Naive thymus-derived CD4-positive, alpha-beta T cell (primary cell): ENCODE measurements around the gene TNFSF15. TPM values are rescaled to one million over a fixed set of nuclear protein-coding genes. Genes with fewer than 3 reads are reported as not detected.
A peak's percentile ranks its signal among the peaks of the same experiment; 100 is the strongest.

Experiments
- ATAC-seq: fragments of 150-1000 bp; cut with Tn5 transposase; 2 replicates; pipeline ENCODE4 v1.10.0; 2021; ENCODE audit warnings: mild to moderate bottlenecking, moderate library complexity
- CTCF ChIA-PET: fragments of 350-600 bp; sonication (Branson Sonifier 250); formaldehyde crosslinking; loops from one replicate; lab custom pipeline; 2021; ENCODE audit warnings: antibody characterized with exemption; lab: Charles Lee
- POLR2A ChIA-PET: fragments of 350-600 bp; sonication (Branson Sonifier 250); formaldehyde crosslinking; loops from one replicate; lab custom pipeline; 2021; ENCODE audit warnings: antibody characterized with exemption, inconsistent platforms; lab: Charles Lee
- DNase-seq, 9 donors: peaks; one replicate each; pipeline versions ENCODE4 v3.0.0 to v3.0.0-alpha.2; 2020 to 2022; ENCODE audit warnings: mixed read lengths in 1 of 9
- H3K27ac ChIP-seq: one replicate; pipeline ENCODE4 v1.7.0; 2013; ENCODE audit warnings: mild to moderate bottlenecking, low read depth, low read length, moderate library complexity
- H3K27me3 ChIP-seq, 2 donors: one replicate each; pipeline ENCODE4 v1.7.0; 2013; ENCODE audit warnings: low read length in 2 of 2, mild to moderate bottlenecking in 2 of 2, moderate library complexity in 2 of 2; ENCODE audit not compliant: control insufficient read depth in 2 of 2, insufficient read depth in 2 of 2
- H3K36me3 ChIP-seq, 3 experiments: 1 replicate in 2 of 3; 2 replicates in 1 of 3; pipeline ENCODE4 v1.7.0; 2013; ENCODE audit warnings: low read length in 3 of 3, mild to moderate bottlenecking in 3 of 3, moderate library complexity in 1 of 3; ENCODE audit not compliant: insufficient read depth in 3 of 3, control insufficient read depth in 2 of 3
- H3K4me1 ChIP-seq, 2 donors: one replicate each; pipeline ENCODE4 v1.7.0; 2013; ENCODE audit warnings: low read length in 2 of 2, mild to moderate bottlenecking in 2 of 2, moderate library complexity in 1 of 2; ENCODE audit not compliant: control insufficient read depth in 2 of 2, insufficient read depth in 2 of 2
- H3K4me3 ChIP-seq: 2 replicates; pipeline ENCODE4 v1.7.0; 2013; ENCODE audit warnings: mild to moderate bottlenecking, low read length
- H3K9me3 ChIP-seq, 3 experiments: 1 replicate in 2 of 3; 2 replicates in 1 of 3; pipeline ENCODE4 v1.7.0; 2013; ENCODE audit warnings: low read length in 3 of 3; ENCODE audit not compliant: control insufficient read depth in 2 of 3
- H3K27ac Mint-ChIP-seq, 9 donors: one replicate each; pipeline ENCODE4 v1.8.0; 2020 to 2022; ENCODE audit warnings: mixed read lengths in 9 of 9, mild to moderate bottlenecking in 8 of 9, moderate library complexity in 5 of 9, inconsistent platforms in 2 of 9
- H3K27me3 Mint-ChIP-seq, 5 donors: one replicate each; pipeline ENCODE4 v1.8.0; 2021 to 2022; ENCODE audit warnings: mixed read lengths in 5 of 5, mild to moderate bottlenecking in 1 of 5
- H3K36me3 Mint-ChIP-seq, 5 donors: one replicate each; pipeline ENCODE4 v1.8.0; 2020 to 2022; ENCODE audit warnings: mixed read lengths in 5 of 5, mild to moderate bottlenecking in 3 of 5, inconsistent platforms in 1 of 5
- H3K4me1 Mint-ChIP-seq, 7 donors: one replicate each; pipeline ENCODE4 v1.8.0; 2020 to 2022; ENCODE audit warnings: mixed read lengths in 7 of 7, mild to moderate bottlenecking in 3 of 7, inconsistent platforms in 1 of 7
- H3K4me3 Mint-ChIP-seq, 10 donors: one replicate each; pipeline ENCODE4 v1.8.0; 2020 to 2022; ENCODE audit warnings: mild to moderate bottlenecking in 10 of 10, mixed read lengths in 10 of 10, moderate library complexity in 6 of 10, inconsistent platforms in 2 of 10
- H3K9me3 Mint-ChIP-seq, 11 donors: one replicate each; pipeline ENCODE4 v1.8.0; 2020 to 2022; ENCODE audit warnings: mixed read lengths in 11 of 11, mild to moderate bottlenecking in 4 of 11, inconsistent platforms in 1 of 11, moderate library complexity in 1 of 11
- intact Hi-C, 2 donors: fragments of 100-400 bp; cut with micrococcal nuclease; formaldehyde crosslinking; loops; one replicate each; pipeline ENCODE4 v1.15.1; 2023
- polyA plus RNA-seq, 2 donors: library from polyadenylated mRNA; unstranded; fragments of 300-500 nt; fragmentation: Illumina TruSeq; gene quantifications; one replicate each; pipeline ENCODE4 v1.2.3, GENCODE V29; 2021
- total RNA-seq, 6 experiments: library from RNA in 5 of 6; stranded (reverse) in 5 of 6; gene quantifications; 1 replicate in 5 of 6; 2 replicates in 1 of 6; pipeline ENCODE4 v1.2.3 and lab custom pipeline; 2021 to 2026

The TNFSF15 gene
- total and polyA plus RNA-seq, 7 experiments from 2014 or later = 0.44 to 3.8 TPM; not detected in 5

- Mint-ChIP-seq H3K4me3 (no peak overlapping the region), H3K4me1 (peaks cover 0 to 17% (median 1%) of the 10 kb centered on the region in 7 donors), H3K36me3 (peaks cover 0 to 16% (median 5%) of the 10 kb centered on the region in 5 donors), H3K27ac (peak overlapping the region in 1 of 9 donors; percentile 17), H3K27me3 (peaks cover 0 to 17% (median 0%) of the 10 kb centered on the region in 5 donors), H3K9me3 (peaks cover 0 to 13% (median 0%) of the 10 kb centered on the region in 11 donors)
- Histone ChIP-seq H3K36me3 (no peaks in the 10 kb centered on the region), H3K9me3 (no peaks in the 10 kb centered on the region), H3K4me1 (no peaks in the 10 kb centered on the region), H3K27me3 (no peaks in the 10 kb centered on the region), H3K27ac (no peak overlapping the region), H3K4me3 (no peak overlapping the region)
- ATAC-seq (no peak), DNase-seq (no peak)
- intact Hi-C loops = no loop called here
- ChIA-PET CTCF (no interaction called here), POLR2A (no interaction called here)
These were observed 21.9 kb upstream of the TNFSF15 start for GRCh38 chr9:114827641-114828302.

DNA sequence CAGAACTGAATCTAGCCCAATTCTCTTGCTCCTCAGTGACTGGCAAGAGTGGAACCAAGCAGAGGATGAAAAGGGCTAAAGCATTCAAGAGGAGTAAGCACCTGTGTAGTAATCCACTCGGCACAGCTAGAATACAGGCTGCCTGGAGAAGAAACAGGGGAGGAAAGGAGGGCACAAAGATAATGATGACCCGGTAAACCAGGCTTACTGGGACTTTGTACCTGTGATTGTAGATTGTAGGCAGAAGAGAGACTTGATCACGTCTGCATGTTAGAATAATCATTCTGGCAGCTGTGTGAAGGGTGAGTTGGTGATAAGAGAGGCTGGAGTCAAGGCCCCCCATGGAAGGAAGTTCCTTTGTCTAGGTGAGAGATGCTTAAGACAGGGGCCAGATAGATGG, 20.6 kb upstream of the TNFSF15 start:
- intact Hi-C loops = no loop called here
- no peaks in the 10 kb centered on the region for H3K4me1 ChIP-seq
- no peak overlapping the region for H3K4me3 ChIP-seq
- Mint-ChIP-seq H3K27ac (no peak overlapping the region), H3K4me1 (peaks cover 0 to 26% (median 10%) of the 10 kb centered on the region in 7 donors), H3K27me3 (peaks cover 0 to 15% (median 0%) of the 10 kb centered on the region in 5 donors), H3K36me3 (peaks cover 0 to 20% (median 0%) of the 10 kb centered on the region in 5 donors), H3K4me3 (no peak overlapping the region), H3K9me3 (peaks cover 0 to 16% (median 0%) of the 10 kb centered on the region in 11 donors)
- no peak overlapping the region for H3K27ac ChIP-seq
- ATAC-seq = no peak
- H3K36me3 ChIP-seq = no peaks in the 10 kb centered on the region
- DNase-seq = no peak
- H3K27me3 ChIP-seq = no peaks in the 10 kb centered on the region
- H3K9me3 ChIP-seq = no peaks in the 10 kb centered on the region
- ChIA-PET CTCF (no interaction called here), POLR2A (no interaction called here)

GRCh38 chr9:114825126-114825795, 19.4 kb upstream of the TNFSF15 start:
- H3K9me3 Mint-ChIP-seq = peaks cover 0 to 20% (median 0%) of the 10 kb centered on the region in 11 donors
- no peaks in the 10 kb centered on the region for H3K36me3 ChIP-seq
- peaks cover 6 to 26% (median 10%) of the 10 kb centered on the region in 7 donors for H3K4me1 Mint-ChIP-seq
- H3K9me3 ChIP-seq = no peaks in the 10 kb centered on the region
- ATAC-seq (no peak), DNase-seq (no peak)
- ChIA-PET POLR2A (no interaction called here), CTCF (interaction anchor here (0.6 to 0.8 kb wide), 2 partner anchors 30 to 106 kb away, joined by 3 to 5 read pairs; no protein-coding TSS in a partner anchor)
- no peaks in the 10 kb centered on the region for H3K4me1 ChIP-seq
- H3K27me3 Mint-ChIP-seq = peaks cover 0 to 10% (median 0%) of the 10 kb centered on the region in 5 donors
- no peaks in the 10 kb centered on the region for H3K27me3 ChIP-seq
- no peak overlapping the region for H3K4me3 Mint-ChIP-seq
- intact Hi-C loops = no loop called here
- no peak overlapping the region for H3K27ac ChIP-seq
- peak overlapping the region in 1 of 9 donors; percentile 22 for H3K27ac Mint-ChIP-seq
- peaks cover 0 to 24% (median 4%) of the 10 kb centered on the region in 5 donors for H3K36me3 Mint-ChIP-seq
- no peak overlapping the region for H3K4me3 ChIP-seq

DNA sequence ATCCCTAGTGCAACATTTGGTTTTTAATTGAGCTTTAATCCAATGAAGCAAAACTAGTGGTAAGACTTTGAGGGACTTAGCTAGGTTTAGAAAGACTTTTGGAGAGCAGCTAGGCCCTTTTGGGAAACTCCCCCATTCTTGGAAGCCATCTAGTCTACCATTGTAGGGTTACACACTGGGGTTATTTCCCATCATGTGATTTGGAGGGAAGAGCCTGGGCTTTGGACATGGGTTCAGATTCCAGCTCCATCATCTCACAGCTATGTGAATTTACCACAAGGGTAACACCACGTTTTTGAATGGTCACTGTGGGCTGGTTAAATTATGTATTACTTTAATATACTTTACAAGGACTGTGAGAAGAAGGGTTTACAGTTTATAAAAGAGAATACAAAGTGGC, 18.3 kb upstream of the TNFSF15 start:
- DNase-seq = no peak
- Mint-ChIP-seq H3K36me3 (peaks cover 0 to 24% (median 4%) of the 10 kb centered on the region in 5 donors), H3K4me1 (peaks cover 6 to 26% (median 10%) of the 10 kb centered on the region in 7 donors), H3K27me3 (peaks cover 0 to 1% (median 0%) of the 10 kb centered on the region in 5 donors), H3K4me3 (no peak overlapping the region), H3K27ac (no peak overlapping the region), H3K9me3 (peaks cover 0 to 20% (median 0%) of the 10 kb centered on the region in 11 donors)
- intact Hi-C loops = no loop called here
- no peak overlapping the region for H3K27ac ChIP-seq
- no peaks in the 10 kb centered on the region for H3K9me3 ChIP-seq
- no peak overlapping the region for H3K4me3 ChIP-seq
- H3K36me3 ChIP-seq = no peaks in the 10 kb centered on the region
- ATAC-seq = no peak
- H3K4me1 ChIP-seq = no peaks in the 10 kb centered on the region
- no peaks in the 10 kb centered on the region for H3K27me3 ChIP-seq
- POLR2A ChIA-PET = no interaction called here
- CTCF ChIA-PET = interaction anchor here (0.7 kb wide), 1 partner anchor 89 kb away, joined by 4 read pairs; no protein-coding TSS in a partner anchor

DNA sequence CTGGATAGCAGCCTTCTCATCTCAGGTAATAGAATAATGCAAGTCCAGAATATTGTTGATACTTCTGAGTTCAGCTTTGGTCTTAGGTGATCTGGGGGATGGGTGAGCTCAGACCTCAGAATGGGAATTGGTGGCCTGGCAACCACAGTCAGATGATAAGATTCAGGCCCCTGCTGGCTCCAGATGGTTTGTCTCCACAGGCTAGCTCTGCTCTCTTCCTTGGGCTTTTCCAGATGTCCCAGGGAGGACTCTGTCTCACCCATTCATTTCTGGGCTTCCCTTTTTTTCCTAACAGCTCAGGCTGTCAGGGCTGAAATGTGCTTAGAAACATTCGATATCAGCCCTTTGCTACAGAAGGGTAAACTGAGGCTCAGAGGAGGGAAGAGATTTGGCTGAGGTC, 17.6 kb upstream of the TNFSF15 start:
- no peak for DNase-seq
- no peak overlapping the region for H3K4me3 Mint-ChIP-seq
- Histone ChIP-seq H3K27ac (no peak overlapping the region), H3K4me3 (no peak overlapping the region), H3K27me3 (no peaks in the 10 kb centered on the region), H3K4me1 (no peaks in the 10 kb centered on the region), H3K9me3 (no peaks in the 10 kb centered on the region), H3K36me3 (no peaks in the 10 kb centered on the region)
- intact Hi-C loops = no loop called here
- H3K27me3 Mint-ChIP-seq = no peaks in the 10 kb centered on the region
- no peak for ATAC-seq
- H3K9me3 Mint-ChIP-seq = peaks cover 0 to 20% (median 0%) of the 10 kb centered on the region in 11 donors
- no peak overlapping the region for H3K27ac Mint-ChIP-seq
- H3K36me3 Mint-ChIP-seq = peaks cover 0 to 24% (median 4%) of the 10 kb centered on the region in 5 donors
- H3K4me1 Mint-ChIP-seq = peaks cover 6 to 26% (median 10%) of the 10 kb centered on the region in 7 donors
- CTCF ChIA-PET = no interaction called here
- POLR2A ChIA-PET = interaction anchor here (0.7 to 1.0 kb wide), 2 partner anchors 9 to 75 kb away, joined by 3 read pairs; no protein-coding TSS in a partner anchor

GRCh38 chr9:114822708-114823107, 16.9 kb upstream of the TNFSF15 start:
- Histone ChIP-seq H3K27ac (no peak overlapping the region), H3K4me3 (no peak overlapping the region), H3K4me1 (no peaks in the 10 kb centered on the region), H3K27me3 (no peaks in the 10 kb centered on the region), H3K36me3 (no peaks in the 10 kb centered on the region), H3K9me3 (no peaks in the 10 kb centered on the region)
- Mint-ChIP-seq H3K4me1 (peaks cover 6 to 26% (median 9%) of the 10 kb centered on the region in 7 donors), H3K9me3 (peaks cover 0 to 18% (median 0%) of the 10 kb centered on the region in 11 donors), H3K27ac (peak overlapping the region in 1 of 9 donors; percentile 36), H3K4me3 (peak overlapping the region in 1 of 10 donors; percentile 15), H3K36me3 (peaks cover 0 to 21% (median 4%) of the 10 kb centered on the region in 5 donors), H3K27me3 (no peaks in the 10 kb centered on the region)
- ATAC-seq (no peak), DNase-seq (no peak)
- intact Hi-C loops = no loop called here
- POLR2A ChIA-PET = interaction anchor here (1.0 kb wide), 1 partner anchor 76 kb away, joined by 3 read pairs; no protein-coding TSS in a partner anchor
- CTCF ChIA-PET = no interaction called here
